ENCODE measurements around the gene BEND4.

- no peak for TF ChIP-seq CTCF (IDR thresholded peaks at IDR 0.05)
- no peak for TF ChIP-seq EP300 (IDR thresholded peaks at IDR 0.05)
- no peak for TF ChIP-seq POLR2A (IDR thresholded peaks at IDR 0.05; ENCODE audit: low read depth)
Measured at GRCh38 chr4:42133006-42133405, 19.4 kb downstream of the BEND4 start.

All from esophagus muscularis mucosa (tissue), 4 donors.